ENCODE results near the gene ZFAND2A.

GRCh38 chr7:1181031-1181430 lies 21.0 kb upstream of the ZFAND2A start:
- TF ChIP-seq POLR2A (IDR thresholded peaks at IDR 0.05) (no peak), CTCF (IDR thresholded peaks at IDR 0.05) (no peak)

Measured in thyroid gland (tissue), 4 donors.